Measurements from ENCODE around the gene DDT.
"Not testable (repeated sequence)": the region's sequence is repeated elsewhere in the genome, so short reads cannot be mapped to it uniquely, and the experiment has no call there.

DDT gene

DNA sequence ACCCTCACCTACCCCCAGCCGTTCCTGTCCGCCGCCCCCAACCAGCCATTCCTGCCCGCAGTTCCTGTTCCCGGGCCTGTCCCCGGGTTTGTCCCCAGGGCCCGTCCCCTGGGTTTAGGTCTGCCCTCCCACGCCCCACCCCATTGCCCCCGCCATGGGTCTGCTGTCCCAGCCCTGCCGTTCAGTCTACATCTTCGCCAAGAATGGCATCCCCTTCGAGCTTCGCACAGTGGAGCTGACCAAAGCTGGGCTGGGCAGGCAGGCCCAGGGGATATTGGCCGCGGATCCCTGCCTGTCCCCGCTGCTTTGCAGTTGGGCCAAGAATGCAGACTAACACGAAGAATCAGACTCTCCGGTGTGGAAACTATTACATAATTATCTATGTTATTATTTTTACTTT is 24.5 kb downstream of the DDT start:
- not testable (repeated sequence) for DNase-seq

- not testable (repeated sequence) for DNase-seq
Observed at GRCh38 chr22:23947391-23947790, 26.9 kb downstream of the DDT start.

GRCh38 chr22:23940166-23940565 is 34.1 kb downstream of the DDT start:
- DNase-seq = not testable (repeated sequence)

DNA sequence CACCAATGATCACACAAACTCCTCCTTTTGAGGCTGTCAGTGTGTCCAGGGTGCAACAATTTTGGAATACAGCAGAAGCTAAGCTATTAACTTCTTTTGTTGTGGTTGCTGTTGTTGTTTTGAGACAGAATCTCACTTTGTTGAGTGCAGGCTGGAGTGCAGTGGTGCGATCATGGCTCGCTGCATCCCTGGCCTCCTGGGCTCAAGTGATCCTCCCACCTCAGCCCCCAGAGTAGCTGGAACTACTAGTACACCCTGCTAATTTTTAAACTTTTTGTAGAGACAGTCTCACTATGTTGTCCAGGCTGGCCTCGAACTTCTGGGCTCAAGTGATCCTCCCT is 35.3 kb downstream of the DDT start:
- DNase-seq = no peak

DNA sequence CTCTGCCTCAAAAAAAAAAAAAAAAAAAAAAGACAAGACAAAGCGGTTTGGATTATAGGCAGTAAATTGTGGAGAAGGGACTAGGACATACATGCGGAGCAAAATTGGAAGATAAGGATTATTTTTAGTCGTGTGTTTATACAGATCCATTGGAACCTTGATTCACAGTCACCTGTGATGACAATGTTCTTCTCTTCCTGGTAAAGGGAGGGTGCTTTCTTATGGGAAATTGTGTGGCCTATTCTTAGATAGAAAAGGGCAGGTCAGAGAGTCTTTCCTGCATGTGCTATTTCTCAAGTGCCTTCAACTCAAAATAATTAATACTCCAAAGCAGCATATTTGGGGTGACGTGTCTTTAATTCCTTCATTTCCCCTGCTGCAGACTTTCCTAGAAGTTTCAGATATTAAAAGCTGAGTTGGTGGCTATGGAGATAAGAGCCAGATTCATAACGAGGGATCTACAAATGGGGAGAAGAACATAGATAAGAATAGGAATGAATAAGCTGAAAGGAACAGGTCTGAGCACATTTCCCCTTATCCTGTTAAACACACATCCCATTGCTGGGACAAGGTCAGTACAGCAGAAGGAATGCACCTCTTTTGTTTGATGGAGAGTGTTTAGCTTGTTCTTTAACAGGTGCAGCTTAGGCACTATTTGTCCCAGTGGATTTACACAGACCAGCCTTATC is 35.8 kb downstream of the DDT start:
- no peak for DNase-seq

DNA sequence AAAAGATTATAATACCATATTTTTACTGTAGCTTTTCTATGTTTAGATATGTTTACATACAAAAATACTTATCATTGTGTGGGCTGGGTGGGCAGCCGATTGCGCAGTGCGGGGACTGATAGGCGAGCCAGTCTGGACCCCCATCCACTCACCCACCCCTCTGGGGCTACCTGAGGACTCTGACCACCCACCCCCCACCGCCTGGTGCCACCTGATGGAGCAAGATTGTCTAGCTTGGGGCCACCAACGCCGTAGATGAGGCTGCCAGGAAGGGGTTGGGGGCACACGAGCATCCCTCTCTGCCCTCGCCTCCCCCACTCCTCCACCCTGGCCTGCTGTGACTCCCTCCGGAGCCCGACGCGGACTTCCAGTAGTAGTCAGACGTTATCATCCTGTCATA is 47.7 kb downstream of the DDT start:
- no peak for DNase-seq

DNA sequence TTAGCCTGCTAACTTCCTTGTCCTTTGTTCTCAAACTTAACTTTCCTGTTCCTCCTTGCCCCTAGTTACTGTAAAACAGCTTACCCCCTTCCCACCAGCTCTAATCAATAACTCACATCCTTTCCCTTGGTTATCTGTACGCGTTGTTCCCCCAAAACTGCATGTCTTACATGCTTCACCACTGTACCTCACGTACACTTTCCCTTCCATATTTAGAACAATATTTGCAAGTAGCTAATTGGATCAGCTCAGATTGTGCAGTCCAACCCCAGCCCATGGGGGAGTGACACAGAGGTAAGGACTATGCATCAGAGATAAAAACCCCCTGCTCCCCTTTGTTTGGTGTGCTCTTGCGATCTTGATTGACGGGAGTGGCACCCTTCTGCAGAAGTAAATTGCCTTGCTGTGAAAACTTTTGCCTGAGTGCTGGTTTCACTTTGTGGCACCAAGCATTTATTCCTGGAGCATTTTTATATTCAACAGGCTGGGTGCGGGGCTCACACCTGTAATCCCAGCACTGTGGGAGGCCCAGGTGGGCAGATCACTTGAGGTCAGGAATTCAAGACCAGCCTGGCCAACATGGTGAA is 49.1 kb downstream of the DDT start:
- no peak for DNase-seq

DNA sequence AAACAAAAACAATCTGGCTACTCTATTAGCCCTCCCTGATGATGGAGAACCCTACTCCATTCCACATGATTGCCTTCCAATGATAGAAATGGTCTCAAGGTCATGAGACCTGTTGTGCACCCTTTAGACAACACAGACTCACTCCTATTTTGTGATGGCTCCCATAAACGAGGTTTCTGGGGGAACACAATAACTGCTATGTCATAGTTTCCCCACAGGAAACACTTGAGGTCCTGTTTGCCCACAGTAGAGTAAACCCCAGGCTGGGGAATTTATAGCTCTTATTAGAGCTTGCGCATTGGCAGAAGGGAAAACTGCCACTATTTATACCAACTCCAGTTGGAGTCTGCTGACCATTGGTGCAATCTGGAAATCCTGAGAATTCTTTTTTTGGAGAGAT is 51.3 kb downstream of the DDT start:
- no peak for DNase-seq

DNA sequence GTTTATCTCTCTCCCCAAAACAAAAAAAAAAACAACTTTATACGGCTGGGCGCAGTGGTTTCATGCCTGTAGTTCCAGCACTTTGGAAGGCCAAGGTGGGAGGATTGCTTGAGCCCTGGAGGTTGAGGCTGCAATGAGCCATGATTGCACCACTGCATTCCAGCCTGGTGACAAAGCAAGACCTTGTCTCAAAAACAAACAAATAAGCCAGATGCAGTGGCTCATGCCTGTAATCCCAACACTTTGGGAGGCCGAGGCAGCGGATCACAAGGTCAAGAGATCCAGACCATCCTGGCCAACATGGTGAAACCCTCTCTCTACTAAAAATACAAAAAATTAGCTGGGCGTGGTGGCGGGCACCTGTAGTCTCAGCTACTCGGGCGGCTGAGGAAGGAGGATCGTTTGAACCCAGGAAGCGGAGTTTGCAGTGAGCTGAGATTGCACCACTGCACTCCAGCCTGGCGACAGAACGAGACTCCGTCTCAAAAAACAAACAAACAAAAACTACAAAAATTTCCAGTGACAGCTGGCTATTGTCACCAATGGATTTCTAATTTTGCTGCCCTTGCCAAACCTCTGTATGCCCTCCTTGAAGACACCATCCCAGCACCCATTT is 52.5 kb downstream of the DDT start:
- DNase-seq = not testable (repeated sequence)

Measured in NCI-H524 treated with DMSO at 0.1 percent for 48 hours (cell line).